GM12892 (cell line): ENCODE results near the gene PRKN.
"Not testable (repeated sequence)": the region's sequence is repeated elsewhere in the genome, so short reads cannot be mapped to it uniquely, and the experiment has no call there.

Experiments used
- DNase-seq: peaks from one replicate; pipeline ENCODE4 v3.0.0; 2011; ENCODE audit not compliant: insufficient read length
- FAIRE-seq: peaks from 2 replicates; lab custom pipeline; 2011; peaks lifted over from hg19 to GRCh38; lab: Jason Lieb, UNC
- POLR2A ChIP-seq: IDR thresholded peaks from 2 replicates; pipeline ENCODE4 v1.6.1; 2011; ENCODE audit warnings: low read depth, low read length, control low read depth
- POLR2AphosphoS5 ChIP-seq: IDR thresholded peaks from 2 replicates; pipeline ENCODE4 v1.6.1; 2011; ENCODE audit warnings: low read depth, low read length, control low read depth
- TAF1 ChIP-seq: IDR thresholded peaks from 2 replicates; pipeline ENCODE4 v1.6.1; 2011; ENCODE audit warnings: low read depth, mild to moderate bottlenecking, control low read depth, low read length, borderline replicate concordance

PRKN gene

DNA sequence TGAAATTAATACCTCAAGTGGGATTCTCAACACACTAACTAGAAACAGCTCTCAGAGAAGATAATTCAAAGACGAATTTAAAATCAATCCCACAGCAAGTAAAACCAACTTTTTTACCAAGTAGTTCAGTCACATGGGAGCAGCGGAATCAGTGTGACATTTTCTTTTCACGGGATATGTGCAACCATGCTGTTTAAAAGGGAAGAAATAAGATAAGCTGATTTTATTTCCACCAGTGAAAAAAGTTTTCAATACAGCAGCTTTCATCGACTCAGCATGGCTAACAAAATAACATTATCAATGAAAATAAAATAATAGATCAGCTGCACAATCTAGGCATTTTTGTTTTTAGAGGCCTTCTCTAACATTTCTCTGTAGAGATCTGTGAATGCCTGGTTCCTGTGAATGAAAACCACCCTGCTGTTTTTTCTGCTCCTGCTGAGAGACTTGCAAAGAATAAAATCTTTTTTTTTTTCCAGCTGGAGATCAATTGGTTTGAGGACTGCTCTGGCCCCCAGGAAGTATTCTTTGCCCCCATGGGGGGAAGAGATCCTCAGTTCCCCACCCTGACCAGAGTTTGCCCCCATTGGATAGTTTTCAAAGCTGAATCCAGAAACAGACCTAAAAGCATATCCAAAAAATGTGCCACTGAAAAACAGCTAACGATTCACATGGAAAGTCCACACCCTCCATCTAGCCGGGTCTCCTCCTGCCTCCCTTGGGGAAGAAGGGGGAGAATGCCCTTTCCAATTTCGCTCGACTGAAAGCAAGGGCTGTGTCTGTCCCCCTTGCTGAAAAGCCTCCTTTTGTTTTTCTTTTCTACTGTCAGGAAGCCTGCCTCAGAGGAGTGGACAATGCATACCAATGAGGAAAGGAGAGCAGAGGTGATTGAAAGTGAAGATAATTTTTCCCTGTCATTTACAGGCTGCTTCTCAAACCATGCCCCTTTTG is 317.6 kb downstream of the PRKN start:
- TF ChIP-seq POLR2AphosphoS5, result no peak
- no peak for TF ChIP-seq TAF1
- TF ChIP-seq POLR2A, result no peak
- no peak for FAIRE-seq
- DNase-seq, result no peak

GRCh38 chr6:162408826-162409535 is 318.6 kb downstream of the PRKN start:
- no peak for DNase-seq
- no peak for FAIRE-seq
- TF ChIP-seq POLR2AphosphoS5 (no peak), TAF1 (no peak), POLR2A (no peak)

- no peak for TF ChIP-seq POLR2AphosphoS5
- TF ChIP-seq TAF1, result no peak
- TF ChIP-seq POLR2A, result no peak
- DNase-seq, result no peak
- FAIRE-seq, result no peak
Measured at GRCh38 chr6:162404951-162405350, 322.6 kb downstream of the PRKN start.

GRCh38 chr6:162403031-162403430 is 324.5 kb downstream of the PRKN start:
- no peak for TF ChIP-seq POLR2A
- no peak for TF ChIP-seq POLR2AphosphoS5
- no peak for TF ChIP-seq TAF1
- no peak for FAIRE-seq
- DNase-seq, result no peak

DNA sequence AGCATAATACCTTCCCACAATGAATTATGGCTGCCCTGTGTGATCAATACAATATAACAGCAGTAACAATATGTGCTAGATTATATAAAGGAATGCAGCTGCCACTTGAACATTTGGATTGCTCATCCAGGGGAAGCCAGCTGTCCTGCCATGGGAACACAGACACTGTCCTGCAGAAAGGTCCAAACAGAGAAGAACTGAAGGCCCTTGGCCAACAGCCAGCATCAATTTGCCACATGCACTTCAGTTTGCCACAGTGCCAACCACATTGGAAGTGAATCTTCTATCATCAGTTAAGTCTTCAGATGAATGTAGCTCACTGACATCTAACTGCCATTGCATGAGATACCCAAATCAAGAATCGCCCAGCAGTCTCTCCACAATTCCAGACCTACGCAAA is 332.4 kb downstream of the PRKN start:
- no peak for DNase-seq
- FAIRE-seq, result no peak

DNA sequence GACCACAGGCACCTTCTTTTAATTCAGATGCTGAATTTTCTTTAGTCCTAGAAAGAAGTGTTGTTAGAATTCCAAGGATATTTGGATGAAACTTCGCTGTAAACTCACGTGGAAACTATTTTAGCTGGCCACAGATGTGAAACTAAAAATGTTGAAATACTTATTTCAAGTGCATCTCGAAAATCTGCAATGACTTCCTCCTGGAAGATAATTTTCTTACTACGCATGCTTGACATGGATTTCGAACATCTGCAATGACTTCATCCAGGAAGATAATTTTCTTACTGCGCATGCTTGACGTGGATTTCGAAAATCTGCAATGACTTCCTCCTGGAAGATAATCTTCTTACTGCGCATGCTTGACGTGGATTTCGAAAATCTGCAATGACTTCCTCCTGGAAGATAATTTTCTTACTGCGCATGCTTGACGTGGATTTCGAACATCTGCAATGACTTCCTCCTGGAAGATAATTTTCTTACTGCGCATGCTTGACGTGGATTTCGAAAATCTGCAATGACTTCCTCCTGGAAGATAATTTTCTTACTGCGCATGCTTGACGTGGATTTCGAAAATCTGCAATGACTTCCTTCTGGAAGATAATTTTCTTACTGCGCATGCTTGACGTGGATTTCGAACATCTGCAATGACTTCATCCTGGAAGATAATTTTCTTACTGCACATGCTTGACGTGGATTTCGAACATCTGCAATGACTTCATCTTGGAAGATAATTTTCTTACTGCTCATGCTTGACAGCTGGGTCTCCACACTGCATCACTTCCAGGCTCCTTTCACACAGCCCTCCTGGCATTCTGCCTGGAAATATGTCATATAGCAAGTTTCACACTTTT is 336.4 kb downstream of the PRKN start:
- not testable (repeated sequence) for DNase-seq, FAIRE-seq

More for the DNA sequence above, 332.4 kb downstream of the PRKN start:
- TF ChIP-seq POLR2AphosphoS5, result no peak
- TF ChIP-seq TAF1, result no peak
- TF ChIP-seq POLR2A, result no peak

DNA sequence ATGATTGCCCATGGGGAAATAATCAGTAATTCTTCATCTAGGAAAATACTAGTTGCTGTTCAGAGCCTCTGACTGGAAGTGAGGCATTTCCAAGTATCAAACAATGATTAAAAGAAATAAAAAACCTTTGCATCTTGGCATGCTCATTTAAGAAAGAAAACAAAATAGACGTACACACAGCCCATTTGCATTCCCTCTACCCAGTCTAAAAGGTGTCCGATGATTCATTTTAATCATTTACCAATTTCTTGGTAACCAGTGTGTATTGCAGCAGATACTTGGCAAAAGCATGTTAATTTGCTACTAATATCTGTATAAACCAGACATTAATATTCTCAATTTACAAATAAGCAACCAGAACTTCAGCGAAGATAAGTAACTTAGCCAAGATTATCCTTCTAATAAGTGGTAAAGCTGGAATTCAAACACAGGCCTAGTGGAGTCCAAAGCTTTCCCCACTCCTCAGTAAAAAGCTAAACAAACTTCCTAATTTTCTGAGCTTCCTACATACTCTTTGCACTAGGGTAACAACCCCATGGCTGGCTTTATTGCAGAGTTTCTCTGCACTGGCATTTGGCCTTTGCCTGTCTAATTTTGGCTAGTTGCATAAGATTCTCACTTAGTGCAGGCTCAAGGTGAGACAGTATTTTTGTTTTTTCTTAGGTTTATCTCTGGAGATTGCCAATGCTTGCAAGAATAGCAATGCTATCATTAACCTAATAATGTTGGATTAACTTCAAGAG is 338.1 kb downstream of the PRKN start:
- TF ChIP-seq TAF1 (no peak), POLR2A (no peak), POLR2AphosphoS5 (no peak)
- DNase-seq, result no peak
- FAIRE-seq, result no peak

DNA sequence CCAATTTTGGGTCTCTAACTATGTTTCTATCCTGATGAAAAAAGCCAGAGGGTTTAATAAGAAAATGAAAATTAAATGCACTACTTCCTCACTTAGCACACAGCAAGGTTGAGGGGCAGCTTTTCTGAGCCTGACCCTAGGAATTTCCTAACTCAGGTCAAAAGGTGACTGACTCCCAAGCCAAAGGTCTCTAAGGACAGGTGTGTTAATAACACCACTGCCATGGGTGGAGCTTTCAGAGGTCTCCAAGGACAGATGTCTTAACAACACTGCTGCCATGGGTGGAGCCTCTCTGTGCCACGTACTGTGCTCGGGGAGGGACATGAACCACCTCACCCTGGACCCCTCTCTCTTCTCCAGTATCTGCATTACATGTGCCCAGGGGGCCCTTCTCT is 339.2 kb downstream of the PRKN start:
- TF ChIP-seq POLR2A, result no peak
- no peak for TF ChIP-seq TAF1
- TF ChIP-seq POLR2AphosphoS5, result no peak
- FAIRE-seq, result no peak
- no peak for DNase-seq

DNA sequence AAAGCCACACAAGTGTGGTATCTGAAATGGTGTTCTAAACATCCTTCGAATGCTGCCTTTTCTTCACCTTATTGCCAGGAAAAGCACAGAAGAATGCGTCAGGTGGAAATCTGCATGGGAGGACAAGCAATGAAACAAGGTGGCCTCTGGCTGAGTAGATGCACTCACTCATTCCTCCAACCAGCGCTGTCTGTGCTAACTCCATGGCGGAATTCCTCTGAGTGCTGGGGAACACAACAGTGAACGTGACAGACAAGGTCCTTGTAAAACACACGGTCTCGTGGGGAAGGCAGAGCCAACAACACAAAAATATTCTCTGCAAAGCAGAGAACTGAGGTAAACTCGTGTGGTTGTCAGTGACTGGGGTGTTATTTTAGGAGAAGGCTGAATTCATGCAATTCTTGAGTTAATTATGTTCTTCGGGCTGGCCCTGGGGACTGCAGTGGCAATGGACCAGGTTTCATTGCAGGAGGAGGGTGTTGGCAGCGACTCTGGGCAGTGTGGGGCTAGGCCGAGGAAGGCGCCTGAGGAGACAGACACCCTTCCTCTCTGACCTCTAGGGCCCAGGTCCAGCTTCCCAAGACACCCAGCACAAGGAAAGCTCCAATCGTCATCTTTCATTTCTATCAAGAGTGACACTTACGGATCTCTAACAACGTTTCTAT is 339.7 kb downstream of the PRKN start:
- TF ChIP-seq POLR2AphosphoS5 (no peak), POLR2A (no peak), TAF1 (no peak)
- FAIRE-seq (no peak), DNase-seq (no peak)

DNA sequence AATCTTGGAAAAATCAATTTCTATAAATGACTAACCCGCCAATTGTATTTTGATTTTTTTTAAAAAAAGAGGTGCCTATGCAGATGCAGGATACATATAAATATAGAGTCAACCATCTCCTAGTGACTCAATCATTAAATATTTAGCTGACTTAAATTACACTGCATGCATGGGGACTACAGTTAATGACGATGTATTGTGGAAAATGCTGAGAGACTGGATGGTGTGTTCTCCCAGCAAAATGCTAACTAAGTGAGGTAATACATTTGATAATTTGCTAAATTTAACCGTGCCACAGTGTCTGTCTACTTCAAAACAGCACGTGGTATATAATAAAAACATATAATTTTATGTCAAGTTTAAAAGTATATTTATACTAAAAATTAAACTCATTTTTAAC is 341.6 kb downstream of the PRKN start:
- FAIRE-seq, result no peak

More for the DNA sequence above, 341.6 kb downstream of the PRKN start:
- TF ChIP-seq POLR2AphosphoS5, result no peak
- no peak for TF ChIP-seq TAF1
- no peak for TF ChIP-seq POLR2A
- no peak for DNase-seq
